NCI-H748 (cell line): ENCODE data around the gene SAP30L.

Experiments
- DNase-seq: peaks from one replicate; lab custom pipeline; 2025; ENCODE audit not compliant: unreplicated experiment; lab: John Stamatoyannopoulos, UW

Gene SAP30L

DNA sequence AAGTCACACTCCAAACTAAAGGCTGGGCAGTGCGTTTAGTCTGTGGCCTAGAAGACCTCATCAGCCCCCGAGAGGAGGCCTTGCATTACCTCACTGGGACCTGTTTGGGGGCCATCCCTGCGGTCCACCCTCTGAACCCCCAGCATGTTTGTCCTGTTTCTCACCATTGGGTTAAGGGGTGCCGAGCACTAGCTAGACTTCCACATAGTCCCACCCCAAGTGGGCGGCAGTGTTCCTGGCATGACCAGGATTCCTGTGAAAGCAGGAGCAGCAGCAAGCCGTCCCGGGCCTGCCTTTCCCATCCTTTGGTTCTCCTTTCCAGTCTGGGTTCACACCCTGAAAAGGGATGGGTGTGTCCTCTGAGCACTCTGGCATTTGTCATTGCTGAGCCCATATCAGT lies 26.6 kb upstream of the SAP30L start:
- no peak for DNase-seq

DNA sequence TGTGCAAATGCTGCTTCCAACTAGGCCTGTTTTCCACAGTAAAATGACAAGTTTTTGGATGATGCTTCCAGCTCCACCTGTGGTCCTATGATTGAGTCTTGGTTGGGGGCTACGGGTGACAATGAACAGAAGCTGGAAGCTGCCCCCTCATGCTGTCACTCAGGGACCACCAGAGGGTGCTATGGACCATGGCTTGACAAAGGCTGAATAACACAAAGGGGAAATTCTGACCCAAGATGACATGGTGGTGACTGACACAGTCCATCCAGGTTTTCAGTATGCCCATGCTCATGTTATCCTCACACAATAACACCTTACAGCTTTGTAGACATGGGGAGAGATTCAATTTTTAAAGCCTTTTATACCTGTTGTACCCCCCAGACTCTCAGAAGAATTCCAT lies 23.9 kb upstream of the SAP30L start:
- DNase-seq = peak; percentile 33

GRCh38 chr5:154422298-154422697 lies 23.5 kb upstream of the SAP30L start:
- no peak for DNase-seq

GRCh38 chr5:154428208-154428607 lies 17.6 kb upstream of the SAP30L start:
- no peak for DNase-seq

DNA sequence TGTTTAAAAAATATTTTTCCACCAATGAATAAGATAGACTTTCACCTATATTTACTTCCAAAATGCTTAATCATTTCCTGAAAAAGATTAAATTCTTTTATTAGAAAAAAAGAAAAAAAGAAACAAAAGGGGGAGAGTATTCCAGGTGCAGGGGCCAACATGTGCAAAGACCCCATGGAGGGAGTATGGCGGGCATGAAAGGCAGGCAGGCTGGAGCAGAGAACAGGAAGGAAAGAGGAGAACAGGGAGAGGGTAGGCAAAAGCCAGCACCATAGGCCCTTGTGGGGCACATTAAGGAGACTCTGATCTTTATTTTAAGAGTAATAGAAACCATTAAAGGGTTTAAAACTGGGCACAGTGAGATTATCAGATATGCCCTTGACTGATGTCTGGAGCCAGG lies 16.5 kb upstream of the SAP30L start:
- DNase-seq = no peak

DNA sequence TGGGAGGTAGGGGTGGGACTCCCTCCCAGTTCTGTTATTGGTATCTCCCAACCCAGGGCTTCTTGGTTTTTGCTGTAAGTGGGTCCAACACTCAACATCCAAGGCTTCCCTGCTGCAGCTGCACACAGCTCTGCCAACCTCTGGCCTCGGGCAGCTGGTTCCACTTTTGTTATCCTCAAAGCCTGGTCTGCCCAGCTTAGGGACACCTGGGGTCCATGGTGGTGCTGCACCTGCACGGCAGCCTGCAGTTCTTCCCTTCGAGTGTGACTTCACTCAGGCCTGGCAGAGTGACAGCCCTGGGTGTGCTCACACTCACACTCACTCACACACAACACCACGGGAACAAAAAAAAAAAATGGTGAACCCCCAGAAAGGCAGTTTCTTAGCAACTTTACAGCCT lies 15.3 kb upstream of the SAP30L start:
- DNase-seq = no peak

GRCh38 chr5:154430961-154431630 lies 14.7 kb upstream of the SAP30L start:
- no peak for DNase-seq

- DNase-seq = no peak
Measured at GRCh38 chr5:154435226-154435625, 10.6 kb upstream of the SAP30L start.

DNA sequence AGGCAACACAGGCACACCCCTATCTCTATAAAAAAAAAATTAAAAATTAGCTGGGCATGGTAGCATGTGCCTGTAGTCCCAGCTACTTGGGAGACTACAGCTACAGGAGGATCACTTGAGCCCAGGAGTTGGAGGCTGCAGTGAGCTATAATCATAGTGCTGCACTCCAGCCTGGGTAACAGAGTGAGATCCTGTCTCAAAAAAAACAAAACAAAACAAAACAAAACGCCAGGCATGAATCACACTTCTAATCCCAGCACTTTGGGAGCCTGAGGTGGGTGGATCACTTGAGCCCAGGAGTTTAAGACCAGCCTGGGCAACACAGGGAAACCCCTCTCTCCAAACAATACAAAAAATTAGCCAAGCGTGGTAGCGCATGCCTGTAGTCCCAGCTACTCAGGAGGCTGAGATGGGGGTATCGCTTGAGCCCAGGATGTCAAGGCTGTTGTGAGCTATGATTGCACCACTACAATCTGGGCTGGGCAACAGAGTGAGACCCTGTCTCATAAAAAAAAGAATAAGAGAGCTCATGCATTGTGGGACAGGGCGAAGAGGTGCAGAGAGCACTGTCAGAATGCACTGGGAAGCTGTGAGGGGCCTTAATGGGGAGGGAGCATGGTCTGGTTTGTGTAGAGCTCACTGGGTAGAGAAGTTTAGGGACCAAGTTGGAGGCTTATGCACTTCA lies 8.4 kb upstream of the SAP30L start:
- no peak for DNase-seq

GRCh38 chr5:154440540-154440939 lies 5.3 kb upstream of the SAP30L start:
- DNase-seq = no peak

- DNase-seq = no peak
Measured at GRCh38 chr5:154442801-154443200, 3.0 kb upstream of the SAP30L start.

GRCh38 chr5:154444556-154445421 lies 1.0 kb upstream of the SAP30L start:
- DNase-seq = peak; percentile 45

GRCh38 chr5:154446195-154447088 lies 645 bp downstream of the SAP30L start:
- peak; percentile 50 for DNase-seq

GRCh38 chr5:154447089-154447725 lies 1.4 kb downstream of the SAP30L start:
- peak; percentile 28 for DNase-seq

DNA sequence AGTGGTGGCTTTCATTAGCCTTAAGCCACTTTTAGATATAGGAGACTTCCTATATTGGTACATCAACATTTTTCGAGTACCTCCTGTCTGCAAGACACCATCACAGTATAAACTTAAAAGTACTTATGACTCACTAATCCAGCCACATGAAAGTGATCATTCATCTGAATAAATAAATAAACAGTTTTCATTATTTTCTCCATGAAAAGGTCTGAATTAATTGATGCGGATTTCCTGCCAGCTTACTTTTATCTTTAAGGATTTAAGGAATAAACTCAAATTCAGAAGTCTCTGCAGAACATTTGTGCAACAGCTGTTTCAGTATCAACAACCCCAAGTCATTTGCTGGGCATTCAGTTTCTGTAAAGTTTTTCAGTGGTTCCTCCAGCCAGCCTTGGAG lies 4.0 kb downstream of the SAP30L start:
- no peak for DNase-seq

GRCh38 chr5:154451957-154452356 lies 6.2 kb downstream of the SAP30L start:
- no peak for DNase-seq

- DNase-seq = no peak
Measured at GRCh38 chr5:154455585-154455984, 9.8 kb downstream of the SAP30L start.

- DNase-seq = no peak
Measured at GRCh38 chr5:154456540-154456939, 10.7 kb downstream of the SAP30L start.

DNA sequence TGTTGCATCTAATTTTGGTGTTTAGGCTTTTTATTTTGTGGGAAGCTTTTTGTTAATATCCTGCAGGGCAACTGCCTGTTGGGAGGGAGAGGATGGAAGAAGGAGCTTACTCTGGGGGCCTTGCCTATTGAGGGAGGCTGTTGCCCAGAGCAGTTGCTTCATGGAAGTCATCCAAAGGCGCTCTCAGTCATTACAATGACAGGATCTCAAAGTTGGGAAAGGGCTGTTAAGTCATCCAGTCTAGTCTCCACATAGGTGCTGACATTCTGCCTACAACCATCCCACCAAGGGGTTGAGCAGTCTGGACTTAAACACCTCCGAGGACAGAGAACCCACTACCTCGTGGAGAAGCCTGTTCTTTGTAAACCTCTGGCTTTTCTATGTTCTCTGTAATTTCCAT lies 13.2 kb downstream of the SAP30L start:
- DNase-seq = no peak

DNA sequence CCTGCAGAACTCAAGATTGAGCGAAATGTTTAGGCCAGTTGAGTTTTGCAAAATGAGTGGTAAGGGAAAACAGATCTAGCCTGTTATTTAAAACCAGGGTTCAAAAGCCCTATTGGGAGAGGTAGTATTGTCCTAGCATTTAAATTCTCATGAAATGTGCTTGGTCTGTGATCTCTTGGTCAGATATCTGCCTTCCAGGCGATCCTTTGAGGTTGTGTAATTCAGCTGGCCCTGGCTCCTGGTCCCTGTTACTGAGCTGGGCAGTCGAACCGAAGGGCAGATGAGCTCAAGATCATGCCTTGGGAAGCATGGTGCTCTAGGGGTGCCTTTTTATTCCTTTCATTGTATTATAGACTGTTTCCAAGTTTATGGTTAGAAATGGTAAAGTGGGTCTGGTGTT lies 14.4 kb downstream of the SAP30L start:
- no peak for DNase-seq
